Measurements from ENCODE around the gene CA10.

Gene CA10

GRCh38 chr17:51630101-51630671 is 528.3 kb downstream of the CA10 start:
- no peak for DNase-seq

GRCh38 chr17:51629232-51629631 is 529.3 kb downstream of the CA10 start:
- DNase-seq, result no peak

GRCh38 chr17:51627779-51628178 is 530.7 kb downstream of the CA10 start:
- DNase-seq, result no peak

- DNase-seq, result no peak
These were observed 540.0 kb downstream of the CA10 start for GRCh38 chr17:51618476-51618875.

GRCh38 chr17:51617986-51618385 is 540.5 kb downstream of the CA10 start:
- DNase-seq, result no peak

GRCh38 chr17:51613255-51613654 is 545.3 kb downstream of the CA10 start:
- DNase-seq, result no peak

GRCh38 chr17:51612692-51613091 is 545.8 kb downstream of the CA10 start:
- DNase-seq, result no peak

- DNase-seq, result no peak
These were observed 546.9 kb downstream of the CA10 start for GRCh38 chr17:51611585-51611984.

- DNase-seq, result no peak
These were observed 547.7 kb downstream of the CA10 start for GRCh38 chr17:51610834-51611233.

- no peak for DNase-seq
These were observed 548.4 kb downstream of the CA10 start for GRCh38 chr17:51610155-51610554.

GRCh38 chr17:51608251-51608933 is 550.1 kb downstream of the CA10 start:
- DNase-seq, result no peak

GRCh38 chr17:51607512-51607911 is 551.0 kb downstream of the CA10 start:
- DNase-seq, result no peak

GRCh38 chr17:51604299-51605020 is 554.1 kb downstream of the CA10 start:
- DNase-seq, result no peak

GRCh38 chr17:51601622-51602261 is 556.8 kb downstream of the CA10 start:
- DNase-seq, result no peak

GRCh38 chr17:51598824-51599223 is 559.7 kb downstream of the CA10 start:
- no peak for DNase-seq

- DNase-seq, result no peak
These were observed 561.2 kb downstream of the CA10 start for GRCh38 chr17:51597345-51597744.

- no peak for DNase-seq
These were observed 562.6 kb downstream of the CA10 start for GRCh38 chr17:51595826-51596398.

GRCh38 chr17:51590071-51590656 is 568.4 kb downstream of the CA10 start:
- no peak for DNase-seq

- no peak for DNase-seq
These were observed 570.5 kb downstream of the CA10 start for GRCh38 chr17:51588063-51588462.

GRCh38 chr17:51587516-51587915 is 571.0 kb downstream of the CA10 start:
- no peak for DNase-seq

GRCh38 chr17:51585514-51586104 is 572.9 kb downstream of the CA10 start:
- no peak for DNase-seq

GRCh38 chr17:51580869-51581268 is 577.6 kb downstream of the CA10 start:
- DNase-seq, result no peak
